ENCODE results near the gene OR8B3.
A peak's percentile ranks its signal among the peaks of the same experiment; 100 is the strongest.
"Not testable (repeated sequence)": the region's sequence is repeated elsewhere in the genome, so short reads cannot be mapped to it uniquely, and the experiment has no call there.

OR8B3 gene

GRCh38 chr11:124394408-124394807 lies 4.4 kb downstream of the OR8B3 start:
- Histone ChIP-seq H3K27ac (no peak overlapping the region), H3K4me3 (ENCODE audit: low read depth, low read length) (no peak overlapping the region), H3K27me3 (replicated peaks) (no peaks in the 10 kb centered on the region), H3K36me3 (replicated peaks) (no peaks in the 10 kb centered on the region)
- in situ Hi-C loops (cut with HindIII; ENCODE audit: low pct_ligation_motif_present, low sequenced_read_pairs), result no loop called here
- TF ChIP-seq CTCF (IDR thresholded peaks at IDR 0.05; ENCODE audit: low read depth, low read length, missing control alignments), result no peak
- peak; percentile 58 for DNase-seq

- TF ChIP-seq CTCF (IDR thresholded peaks at IDR 0.05; ENCODE audit: low read depth, low read length, missing control alignments), result no peak
- in situ Hi-C loops (cut with HindIII; ENCODE audit: low pct_ligation_motif_present, low sequenced_read_pairs), result no loop called here
- DNase-seq, result no peak
- no peak within 1 kb of the TSS for H3K4me3 ChIP-seq (ENCODE audit: low read depth, low read length)
- H3K27me3 ChIP-seq (replicated peaks), result no peaks in the 10 kb centered on the region
- no peak within 1 kb of the TSS for H3K27ac ChIP-seq
- H3K36me3 ChIP-seq (replicated peaks), result no peaks in the 10 kb centered on the region
These were observed 14.4 kb downstream of the OR8B3 start, which contains the start of gene OR8B2 for GRCh38 chr11:124384399-124384798. Gene OR8B2, minus strand, starts transcription at chr11:124384499. Its CDS starts 1,156 bp downstream, at chr11:124383343.

GRCh38 chr11:124382857-124383256 lies 16.0 kb downstream of the OR8B3 start:
- H3K27ac ChIP-seq; in situ Hi-C loops (cut with HindIII; ENCODE audit: low pct_ligation_motif_present, low sequenced_read_pairs); DNase-seq; H3K27me3 ChIP-seq (replicated peaks); H3K4me3 ChIP-seq (ENCODE audit: low read depth, low read length); H3K36me3 ChIP-seq (replicated peaks): not testable (repeated sequence)

- Histone ChIP-seq H3K36me3 (replicated peaks) (no peaks in the 10 kb centered on the region), H3K4me3 (ENCODE audit: low read depth, low read length) (no peak overlapping the region), H3K27ac (no peak overlapping the region), H3K27me3 (replicated peaks) (no peaks in the 10 kb centered on the region)
- in situ Hi-C loops (cut with HindIII; ENCODE audit: low pct_ligation_motif_present, low sequenced_read_pairs), result no loop called here
- TF ChIP-seq CTCF (IDR thresholded peaks at IDR 0.05; ENCODE audit: low read depth, low read length, missing control alignments), result no peak
- DNase-seq, result no peak
These were observed 18.2 kb downstream of the OR8B3 start for GRCh38 chr11:124380585-124380984.

- TF ChIP-seq CTCF (IDR thresholded peaks at IDR 0.05; ENCODE audit: low read depth, low read length, missing control alignments), result no peak
- Histone ChIP-seq H3K27ac (no peak overlapping the region), H3K27me3 (replicated peaks) (no peaks in the 10 kb centered on the region), H3K4me3 (ENCODE audit: low read depth, low read length) (no peak overlapping the region), H3K36me3 (replicated peaks) (no peaks in the 10 kb centered on the region)
- DNase-seq, result no peak
- in situ Hi-C loops (cut with HindIII; ENCODE audit: low pct_ligation_motif_present, low sequenced_read_pairs), result no loop called here
These were observed 22.5 kb downstream of the OR8B3 start for GRCh38 chr11:124376280-124376679.

- no peak for DNase-seq
- Histone ChIP-seq H3K4me3 (ENCODE audit: low read depth, low read length) (no peak overlapping the region), H3K27ac (no peak overlapping the region), H3K36me3 (replicated peaks) (no peaks in the 10 kb centered on the region), H3K27me3 (replicated peaks) (no peaks in the 10 kb centered on the region)
- TF ChIP-seq CTCF (IDR thresholded peaks at IDR 0.05; ENCODE audit: low read depth, low read length, missing control alignments), result no peak
- in situ Hi-C loops (cut with HindIII; ENCODE audit: low pct_ligation_motif_present, low sequenced_read_pairs), result no loop called here
These were observed 39.3 kb downstream of the OR8B3 start for GRCh38 chr11:124359566-124359965.
